Neural cell (in vitro differentiated cells): ENCODE data around the gene IKZF1.

Experiments
- EP300 ChIP-seq: fragments of 450-650 bp; conservative IDR thresholded peaks from 2 replicates; pipeline ENCODE4 v1.6.1; 2014; ENCODE audit warnings: antibody characterized with exemption, mild to moderate bottlenecking, moderate library complexity; ENCODE audit not compliant: poor library complexity, severe bottlenecking
- EZH2 ChIP-seq: fragments of 200-600, 300-800 bp; shearing (Covaris generic), sonication (generic); IDR thresholded peaks from 2 replicates; pipeline ENCODE4 v1.6.1; 2014; ENCODE audit warnings: antibody characterized with exemption, low read length, borderline replicate concordance, mild to moderate bottlenecking; ENCODE audit not compliant: insufficient read depth, poor library complexity, severe bottlenecking
- MXI1 ChIP-seq: fragments of 450-650 bp; conservative IDR thresholded peaks from 2 replicates; pipeline ENCODE4 v1.6.1; 2014; ENCODE audit warnings: antibody characterized with exemption, mild to moderate bottlenecking; ENCODE audit not compliant: poor library complexity, severe bottlenecking
- POLR2AphosphoS5 ChIP-seq: IDR thresholded peaks from 2 replicates; pipeline ENCODE4 v1.6.1; 2012
- RAD21 ChIP-seq: fragments of 450-650 bp; conservative IDR thresholded peaks from 2 replicates; pipeline ENCODE4 v1.6.1; 2014; ENCODE audit warnings: antibody characterized with exemption, mild to moderate bottlenecking, moderate library complexity
- SMC3 ChIP-seq: fragments of 450-650 bp; conservative IDR thresholded peaks from 2 replicates; pipeline ENCODE4 v1.6.1; 2014; ENCODE audit warnings: antibody characterized with exemption, mild to moderate bottlenecking, moderate library complexity; ENCODE audit not compliant: poor library complexity
- TAF1 ChIP-seq: IDR thresholded peaks from 2 replicates; pipeline ENCODE4 v1.6.1; 2012; ENCODE audit warnings: low read depth
- TF ChIP-seq, protein P1 (sequence below): fragments of 450-650 bp; IDR thresholded peaks from 2 replicates; pipeline ENCODE4 v1.5.1; 2014; ENCODE audit warnings: antibody characterized with exemption, mild to moderate bottlenecking, moderate library complexity; ENCODE audit not compliant: poor library complexity, severe bottlenecking

DNA sequence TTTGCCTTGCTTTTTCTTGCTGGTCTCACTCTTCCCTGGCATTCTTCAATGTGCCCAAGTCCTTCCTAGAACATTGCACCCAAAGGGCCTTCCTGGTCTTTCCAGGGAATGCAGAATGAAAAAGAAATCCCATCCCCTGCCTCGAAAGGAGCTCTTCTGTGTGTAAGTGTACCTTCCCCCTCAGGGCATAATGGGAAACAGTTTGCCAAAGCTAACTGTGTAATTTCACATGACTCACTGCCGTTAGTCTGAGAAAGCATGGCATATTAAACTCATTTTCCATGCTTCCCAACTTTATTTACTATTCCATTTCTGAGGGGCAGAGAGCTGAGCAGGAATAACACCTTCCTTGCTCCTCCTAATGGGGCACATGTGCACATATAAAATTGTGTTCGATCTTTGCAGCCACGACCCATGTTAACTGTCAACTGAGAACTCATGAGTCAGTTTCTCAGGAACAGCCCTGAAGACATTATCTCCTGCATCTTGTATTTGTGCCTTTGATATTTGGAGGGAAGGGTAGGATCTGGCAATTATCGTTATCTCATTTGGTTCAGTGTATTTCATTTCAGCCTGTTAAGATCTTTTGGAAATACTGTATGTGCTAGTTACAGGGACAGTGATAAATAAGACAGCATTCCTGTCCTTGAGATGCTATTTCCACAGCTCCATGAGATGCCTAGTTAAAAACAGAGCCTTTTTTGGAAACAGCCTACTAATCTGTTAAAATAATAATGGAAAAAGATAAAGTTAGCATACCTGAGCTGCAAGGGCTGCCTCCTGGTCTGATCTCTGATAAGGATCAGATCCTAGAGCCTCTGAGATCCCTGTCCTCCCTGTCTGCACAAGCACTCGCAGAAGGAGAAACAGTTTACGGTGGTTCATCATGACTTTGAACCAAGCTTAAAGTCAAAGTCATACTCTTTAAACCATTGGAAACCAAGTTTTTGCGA, 42.3 kb downstream of the IKZF1 start:
- TF ChIP-seq, protein P1, sequence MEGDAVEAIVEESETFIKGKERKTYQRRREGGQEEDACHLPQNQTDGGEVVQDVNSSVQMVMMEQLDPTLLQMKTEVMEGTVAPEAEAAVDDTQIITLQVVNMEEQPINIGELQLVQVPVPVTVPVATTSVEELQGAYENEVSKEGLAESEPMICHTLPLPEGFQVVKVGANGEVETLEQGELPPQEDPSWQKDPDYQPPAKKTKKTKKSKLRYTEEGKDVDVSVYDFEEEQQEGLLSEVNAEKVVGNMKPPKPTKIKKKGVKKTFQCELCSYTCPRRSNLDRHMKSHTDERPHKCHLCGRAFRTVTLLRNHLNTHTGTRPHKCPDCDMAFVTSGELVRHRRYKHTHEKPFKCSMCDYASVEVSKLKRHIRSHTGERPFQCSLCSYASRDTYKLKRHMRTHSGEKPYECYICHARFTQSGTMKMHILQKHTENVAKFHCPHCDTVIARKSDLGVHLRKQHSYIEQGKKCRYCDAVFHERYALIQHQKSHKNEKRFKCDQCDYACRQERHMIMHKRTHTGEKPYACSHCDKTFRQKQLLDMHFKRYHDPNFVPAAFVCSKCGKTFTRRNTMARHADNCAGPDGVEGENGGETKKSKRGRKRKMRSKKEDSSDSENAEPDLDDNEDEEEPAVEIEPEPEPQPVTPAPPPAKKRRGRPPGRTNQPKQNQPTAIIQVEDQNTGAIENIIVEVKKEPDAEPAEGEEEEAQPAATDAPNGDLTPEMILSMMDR: no peak
- TF ChIP-seq POLR2AphosphoS5: no peak
- no peak for TF ChIP-seq RAD21
- TF ChIP-seq SMC3: no peak
- TF ChIP-seq EZH2: no peak
- TF ChIP-seq MXI1: no peak
- no peak for TF ChIP-seq EP300
- TF ChIP-seq TAF1: no peak
